HG03280 (cell line): Measurements from ENCODE around the gene TOM1.
"Not testable (repeated sequence)": the region's sequence is repeated elsewhere in the genome, so short reads cannot be mapped to it uniquely, and the experiment has no call there.

ENCODE experiments used
- ATAC-seq: cut with Tn5 transposase; IDR thresholded peaks from one replicate; pipeline ENCODE4 v1.9.1; 2021; ENCODE audit warnings: mild to moderate bottlenecking, moderate library complexity; ENCODE audit not compliant: unreplicated experiment

The TOM1 gene

GRCh38 chr22:35393116-35394010 is 93.7 kb downstream of the TOM1 start:
- no peak for ATAC-seq

- ATAC-seq, result no peak
Measured at GRCh38 chr22:35394011-35394312, 94.3 kb downstream of the TOM1 start.

GRCh38 chr22:35394810-35395563 is 95.3 kb downstream of the TOM1 start:
- no peak for ATAC-seq

GRCh38 chr22:35396622-35397021 is 96.9 kb downstream of the TOM1 start:
- not testable (repeated sequence) for ATAC-seq

- no peak for ATAC-seq
Measured at GRCh38 chr22:35397095-35397904, 97.6 kb downstream of the TOM1 start.
